Measurements from ENCODE around the gene ATXN2. TPM values are rescaled to one million over a fixed set of nuclear protein-coding genes. Genes with fewer than 3 reads are reported as not detected.
A peak's percentile ranks its signal among the peaks of the same experiment; 100 is the strongest.

ATXN2 gene
- total RNA-seq, 1 experiment from 2014 or later = 108 TPM

GRCh38 chr12:111440631-111441030 is 158.5 kb downstream of the ATXN2 start:
- Histone ChIP-seq H3F3A (ENCODE audit: insufficient read depth, low read depth) (peaks cover 52% of the 10 kb centered on the region; the same call in 1 of the 2 replicates), H3K27ac (no peak overlapping the region), H3K9me2 (ENCODE audit: insufficient read depth) (no peaks in the 10 kb centered on the region), H3K4me2 (no peak overlapping the region), H3K36me3 (ENCODE audit: low read depth) (no peaks in the 10 kb centered on the region; the same call in 1 of the 2 replicates), H3K4me3 (no peak overlapping the region), H3K79me2 (ENCODE audit: low read depth) (0 out of 2 replicates have a peak, but pooled peaks cover 4% of the 10 kb centered on the region), H3K27me3 (ENCODE audit: insufficient read depth, low read depth) (no peaks in the 10 kb centered on the region), H3K4me1 (replicated peaks; ENCODE audit: insufficient read depth) (peaks cover 14% of the 10 kb centered on the region), H3K9me3 (ENCODE audit: insufficient read depth, low read depth) (no peaks in the 10 kb centered on the region), H2AFZ (no peak overlapping the region), H4K20me1 (ENCODE audit: insufficient read depth) (peaks cover 18% of the 10 kb centered on the region)
- intact Hi-C loops (cut with micrococcal nuclease; ENCODE audit: unreplicated experiment) = no loop called here
- CTCF ChIA-PET = no interaction called here
- POLR2A ChIA-PET (ENCODE audit: unreplicated experiment) = no interaction called here
- TSS peak; percentile 5 for BruUV-seq (replicated peaks)
- no peak for TF ChIP-seq EZH2 (IDR thresholded peaks at IDR 0.05; ENCODE audit: low read depth)
- no peak for TF ChIP-seq CTCF (conservative IDR thresholded peaks at IDR 0.05)
- no peak for DNase-seq

GRCh38 chr12:111440152-111440551 is 159.0 kb downstream of the ATXN2 start:
- Histone ChIP-seq H3K79me2 (ENCODE audit: low read depth) (0 out of 2 replicates have a peak, but pooled peaks cover 4% of the 10 kb centered on the region), H4K20me1 (ENCODE audit: insufficient read depth) (peaks cover 15% of the 10 kb centered on the region), H3K36me3 (ENCODE audit: low read depth) (no peaks in the 10 kb centered on the region; the same call in 1 of the 2 replicates), H3K27ac (no peak overlapping the region), H3K4me2 (no peak overlapping the region), H3K9me3 (ENCODE audit: insufficient read depth, low read depth) (no peaks in the 10 kb centered on the region), H3K4me1 (replicated peaks; ENCODE audit: insufficient read depth) (peaks cover 14% of the 10 kb centered on the region), H3K4me3 (no peak overlapping the region), H2AFZ (no peak overlapping the region), H3F3A (ENCODE audit: insufficient read depth, low read depth) (peaks cover 50% of the 10 kb centered on the region; the same call in 1 of the 2 replicates), H3K27me3 (ENCODE audit: insufficient read depth, low read depth) (no peaks in the 10 kb centered on the region), H3K9me2 (ENCODE audit: insufficient read depth) (no peaks in the 10 kb centered on the region)
- ChIA-PET POLR2A (ENCODE audit: unreplicated experiment) (no interaction called here), CTCF (no interaction called here)
- TF ChIP-seq CTCF (conservative IDR thresholded peaks at IDR 0.05) (no peak), EZH2 (IDR thresholded peaks at IDR 0.05; ENCODE audit: low read depth) (no peak)
- intact Hi-C loops (cut with micrococcal nuclease; ENCODE audit: unreplicated experiment) = no loop called here
- BruUV-seq (replicated peaks) = no TSS peak
- no peak for DNase-seq

GRCh38 chr12:111439657-111440151 is 159.4 kb downstream of the ATXN2 start:
- Histone ChIP-seq H3K27me3 (ENCODE audit: insufficient read depth, low read depth) (no peaks in the 10 kb centered on the region), H3K9me2 (ENCODE audit: insufficient read depth) (no peaks in the 10 kb centered on the region), H3K36me3 (ENCODE audit: low read depth) (no peaks in the 10 kb centered on the region; the same call in 1 of the 2 replicates), H3K4me2 (no peak overlapping the region), H3K79me2 (ENCODE audit: low read depth) (0 out of 2 replicates have a peak, but pooled peaks cover 4% of the 10 kb centered on the region), H3K4me1 (replicated peaks; ENCODE audit: insufficient read depth) (peaks cover 14% of the 10 kb centered on the region), H3K9me3 (ENCODE audit: insufficient read depth, low read depth) (no peaks in the 10 kb centered on the region), H3K4me3 (no peak overlapping the region), H3F3A (ENCODE audit: insufficient read depth, low read depth) (peaks cover 47% of the 10 kb centered on the region; the same call in 1 of the 2 replicates), H2AFZ (no peak overlapping the region), H3K27ac (no peak overlapping the region), H4K20me1 (ENCODE audit: insufficient read depth) (peaks cover 15% of the 10 kb centered on the region)
- no TSS peak for BruUV-seq (replicated peaks)
- no peak for DNase-seq
- ChIA-PET CTCF (no interaction called here), POLR2A (ENCODE audit: unreplicated experiment) (no interaction called here)
- no peak for TF ChIP-seq EZH2 (IDR thresholded peaks at IDR 0.05; ENCODE audit: low read depth)
- intact Hi-C loops (cut with micrococcal nuclease; ENCODE audit: unreplicated experiment) = no loop called here
